ENCODE results near the gene RABGAP1L.

DNA sequence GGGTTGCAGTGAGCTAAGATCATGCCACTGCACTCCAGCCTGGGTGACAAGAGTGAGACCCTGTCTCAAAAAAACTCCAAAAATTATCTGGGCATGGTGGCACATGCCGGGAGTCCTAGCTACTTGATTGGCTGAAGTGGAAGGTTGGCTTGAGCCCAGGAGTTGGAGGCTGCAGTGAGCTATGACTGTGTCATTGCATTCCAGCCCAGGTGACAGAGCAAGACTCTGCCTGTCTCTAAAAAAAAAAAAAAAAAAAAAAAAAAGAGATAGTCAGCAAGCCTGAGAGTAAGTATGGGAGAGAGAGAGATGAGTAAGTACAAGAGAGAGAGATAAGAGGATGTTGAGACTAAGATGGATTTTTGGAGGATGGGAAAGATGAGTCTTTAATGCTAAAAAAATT, 659.6 kb downstream of the RABGAP1L start:
- TF ChIP-seq ZNF274 (IDR thresholded peaks at IDR 0.05; ENCODE audit: low read depth, low read length) (no peak), YY1 (IDR thresholded peaks at IDR 0.05; ENCODE audit: insufficient read depth, insufficient read length) (no peak)

Data from NT2/D1 (cell line).